HG02884 (cell line): Measurements from ENCODE around the gene TBCCD1.
A peak's percentile ranks its signal among the peaks of the same experiment; 100 is the strongest.
"Not testable (repeated sequence)": the region's sequence is repeated elsewhere in the genome, so short reads cannot be mapped to it uniquely, and the experiment has no call there.

Experiments used
- ATAC-seq: cut with Tn5 transposase; IDR thresholded peaks from one replicate; pipeline ENCODE4 v1.9.1; 2021; ENCODE audit warnings: mild to moderate bottlenecking, moderate library complexity; ENCODE audit not compliant: unreplicated experiment

TBCCD1 gene

GRCh38 chr3:186564586-186564985, 2.6 kb downstream of the TBCCD1 start:
- no peak for ATAC-seq

GRCh38 chr3:186552408-186553031, 14.6 kb downstream of the TBCCD1 start:
- ATAC-seq, result no peak

GRCh38 chr3:186551387-186551786, 15.8 kb downstream of the TBCCD1 start:
- ATAC-seq, result no peak

GRCh38 chr3:186549497-186549896, 17.6 kb downstream of the TBCCD1 start:
- no peak for ATAC-seq

GRCh38 chr3:186544281-186544680, 22.9 kb downstream of the TBCCD1 start, which contains the start of gene CRYGS:
Gene CRYGS (minus strand): TSS chr3:186544380. CDS start chr3:186544326, 54 bp downstream.
- no peak for ATAC-seq

- ATAC-seq, result peak; percentile 9
These were observed 26.3 kb downstream of the TBCCD1 start for GRCh38 chr3:186540835-186541226.

- peak; percentile 65 for ATAC-seq
These were observed 26.8 kb downstream of the TBCCD1 start for GRCh38 chr3:186540221-186540834.

GRCh38 chr3:186538779-186539178, 28.4 kb downstream of the TBCCD1 start:
- no peak for ATAC-seq

- no peak for ATAC-seq
These were observed 30.0 kb downstream of the TBCCD1 start for GRCh38 chr3:186536883-186537844.

- ATAC-seq, result peak; percentile 88
These were observed 32.9 kb downstream of the TBCCD1 start for GRCh38 chr3:186534113-186534669.

GRCh38 chr3:186532598-186533072, 34.5 kb downstream of the TBCCD1 start:
- ATAC-seq, result no peak

- ATAC-seq, result not testable (repeated sequence)
These were observed 35.4 kb downstream of the TBCCD1 start for GRCh38 chr3:186531694-186532093.

- ATAC-seq, result no peak
These were observed 36.7 kb downstream of the TBCCD1 start for GRCh38 chr3:186530415-186530814.

- no peak for ATAC-seq
These were observed 37.7 kb downstream of the TBCCD1 start for GRCh38 chr3:186529201-186529999.

- no peak for ATAC-seq
These were observed 40.9 kb downstream of the TBCCD1 start for GRCh38 chr3:186526256-186526606.

GRCh38 chr3:186525369-186526255, 41.5 kb downstream of the TBCCD1 start:
- ATAC-seq, result no peak

- no peak for ATAC-seq
These were observed 42.5 kb downstream of the TBCCD1 start for GRCh38 chr3:186524616-186525015.

GRCh38 chr3:186523434-186523833, 43.7 kb downstream of the TBCCD1 start:
- ATAC-seq, result no peak

GRCh38 chr3:186523022-186523421, 44.1 kb downstream of the TBCCD1 start:
- ATAC-seq, result no peak
